SK-N-SH treated with all-trans-retinoic acid at 6 μM for 48 hours (cell line): Measurements from ENCODE around the gene PNMA8A.

Experiments
- ARNTL ChIP-seq: fragments of 450-650 bp; formaldehyde crosslinking; IDR thresholded peaks from 2 replicates; pipeline ENCODE4 v1.5.0; 2020; ENCODE audit warnings: low read depth, mild to moderate bottlenecking, moderate library complexity, borderline replicate concordance
- ESRRG ChIP-seq: fragments of 250-450 bp; sonication (Bioruptor Pico); IDR thresholded peaks from 2 replicates; pipeline ENCODE4 v1.6.1; 2021; ENCODE audit warnings: mild to moderate bottlenecking
- TCF4 ChIP-seq: fragments of 250-450 bp; sonication (Bioruptor Pico); IDR thresholded peaks from 2 replicates; pipeline ENCODE4 v1.8.0; 2021; ENCODE audit warnings: mild to moderate bottlenecking, moderate library complexity, borderline replicate concordance
- ZFP3 ChIP-seq: fragments of 250-450 bp; sonication (Bioruptor Pico); IDR thresholded peaks from 2 replicates; pipeline ENCODE4 v1.5.0; 2020; ENCODE audit warnings: mild to moderate bottlenecking, moderate library complexity
- ZNF565 ChIP-seq: fragments of 450-650 bp; formaldehyde crosslinking; conservative IDR thresholded peaks from 2 replicates; pipeline ENCODE4 v1.5.0; 2020; ENCODE audit warnings: low read depth, mild to moderate bottlenecking, moderate library complexity
- ZNF70 ChIP-seq: fragments of 450-650 bp; formaldehyde crosslinking; IDR thresholded peaks from 2 replicates; pipeline ENCODE4 v1.5.0; 2020; ENCODE audit warnings: mild to moderate bottlenecking, moderate library complexity
- TF ChIP-seq, protein P1 (sequence below): fragments of 250-450 bp; sonication (Bioruptor Pico); IDR thresholded peaks from 2 replicates; pipeline ENCODE4 v1.5.0; 2020; ENCODE audit warnings: mild to moderate bottlenecking, moderate library complexity

DNA sequence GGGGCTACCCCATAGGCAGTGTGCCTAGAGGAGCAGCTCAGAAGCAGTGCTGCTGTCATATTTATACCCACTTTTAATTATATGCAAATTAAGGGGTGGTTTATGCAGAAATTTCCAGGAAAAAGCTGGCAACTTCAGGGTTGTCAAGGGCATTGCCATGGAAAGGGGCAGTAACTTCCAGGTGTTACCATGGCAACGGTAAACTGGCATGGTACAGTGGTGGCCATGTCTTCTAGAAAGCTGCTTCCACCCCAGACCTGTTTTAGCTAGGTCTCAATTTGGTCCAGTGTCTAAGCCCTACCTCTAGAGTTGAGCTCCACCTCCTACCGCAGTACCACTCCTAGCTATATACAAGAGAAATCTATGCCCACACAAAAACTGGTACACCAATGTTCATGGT, 11.3 kb downstream of the PNMA8A start:
- no peak for TF ChIP-seq ZFP3 (CRISPR knock-in tag)
- TF ChIP-seq, protein P1, sequence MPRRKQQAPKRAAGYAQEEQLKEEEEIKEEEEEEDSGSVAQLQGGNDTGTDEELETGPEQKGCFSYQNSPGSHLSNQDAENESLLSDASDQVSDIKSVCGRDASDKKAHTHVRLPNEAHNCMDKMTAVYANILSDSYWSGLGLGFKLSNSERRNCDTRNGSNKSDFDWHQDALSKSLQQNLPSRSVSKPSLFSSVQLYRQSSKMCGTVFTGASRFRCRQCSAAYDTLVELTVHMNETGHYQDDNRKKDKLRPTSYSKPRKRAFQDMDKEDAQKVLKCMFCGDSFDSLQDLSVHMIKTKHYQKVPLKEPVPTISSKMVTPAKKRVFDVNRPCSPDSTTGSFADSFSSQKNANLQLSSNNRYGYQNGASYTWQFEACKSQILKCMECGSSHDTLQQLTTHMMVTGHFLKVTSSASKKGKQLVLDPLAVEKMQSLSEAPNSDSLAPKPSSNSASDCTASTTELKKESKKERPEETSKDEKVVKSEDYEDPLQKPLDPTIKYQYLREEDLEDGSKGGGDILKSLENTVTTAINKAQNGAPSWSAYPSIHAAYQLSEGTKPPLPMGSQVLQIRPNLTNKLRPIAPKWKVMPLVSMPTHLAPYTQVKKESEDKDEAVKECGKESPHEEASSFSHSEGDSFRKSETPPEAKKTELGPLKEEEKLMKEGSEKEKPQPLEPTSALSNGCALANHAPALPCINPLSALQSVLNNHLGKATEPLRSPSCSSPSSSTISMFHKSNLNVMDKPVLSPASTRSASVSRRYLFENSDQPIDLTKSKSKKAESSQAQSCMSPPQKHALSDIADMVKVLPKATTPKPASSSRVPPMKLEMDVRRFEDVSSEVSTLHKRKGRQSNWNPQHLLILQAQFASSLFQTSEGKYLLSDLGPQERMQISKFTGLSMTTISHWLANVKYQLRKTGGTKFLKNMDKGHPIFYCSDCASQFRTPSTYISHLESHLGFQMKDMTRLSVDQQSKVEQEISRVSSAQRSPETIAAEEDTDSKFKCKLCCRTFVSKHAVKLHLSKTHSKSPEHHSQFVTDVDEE = no peak
- TF ChIP-seq ZNF565 (CRISPR knock-in tag) = no peak
- no peak for TF ChIP-seq ESRRG (CRISPR knock-in tag)
- no peak for TF ChIP-seq TCF4 (CRISPR knock-in tag)
- no peak for TF ChIP-seq ZNF70
- no peak for TF ChIP-seq ARNTL
